NCI-H526 treated with DMSO at 0.1 percent for 48 hours (cell line): ENCODE results near the gene SLC15A1.

ENCODE experiments used
- DNase-seq: peaks from one replicate; lab custom pipeline; 2025; lab: John Stamatoyannopoulos, UW

The SLC15A1 gene, protein sequence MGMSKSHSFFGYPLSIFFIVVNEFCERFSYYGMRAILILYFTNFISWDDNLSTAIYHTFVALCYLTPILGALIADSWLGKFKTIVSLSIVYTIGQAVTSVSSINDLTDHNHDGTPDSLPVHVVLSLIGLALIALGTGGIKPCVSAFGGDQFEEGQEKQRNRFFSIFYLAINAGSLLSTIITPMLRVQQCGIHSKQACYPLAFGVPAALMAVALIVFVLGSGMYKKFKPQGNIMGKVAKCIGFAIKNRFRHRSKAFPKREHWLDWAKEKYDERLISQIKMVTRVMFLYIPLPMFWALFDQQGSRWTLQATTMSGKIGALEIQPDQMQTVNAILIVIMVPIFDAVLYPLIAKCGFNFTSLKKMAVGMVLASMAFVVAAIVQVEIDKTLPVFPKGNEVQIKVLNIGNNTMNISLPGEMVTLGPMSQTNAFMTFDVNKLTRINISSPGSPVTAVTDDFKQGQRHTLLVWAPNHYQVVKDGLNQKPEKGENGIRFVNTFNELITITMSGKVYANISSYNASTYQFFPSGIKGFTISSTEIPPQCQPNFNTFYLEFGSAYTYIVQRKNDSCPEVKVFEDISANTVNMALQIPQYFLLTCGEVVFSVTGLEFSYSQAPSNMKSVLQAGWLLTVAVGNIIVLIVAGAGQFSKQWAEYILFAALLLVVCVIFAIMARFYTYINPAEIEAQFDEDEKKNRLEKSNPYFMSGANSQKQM

DNA sequence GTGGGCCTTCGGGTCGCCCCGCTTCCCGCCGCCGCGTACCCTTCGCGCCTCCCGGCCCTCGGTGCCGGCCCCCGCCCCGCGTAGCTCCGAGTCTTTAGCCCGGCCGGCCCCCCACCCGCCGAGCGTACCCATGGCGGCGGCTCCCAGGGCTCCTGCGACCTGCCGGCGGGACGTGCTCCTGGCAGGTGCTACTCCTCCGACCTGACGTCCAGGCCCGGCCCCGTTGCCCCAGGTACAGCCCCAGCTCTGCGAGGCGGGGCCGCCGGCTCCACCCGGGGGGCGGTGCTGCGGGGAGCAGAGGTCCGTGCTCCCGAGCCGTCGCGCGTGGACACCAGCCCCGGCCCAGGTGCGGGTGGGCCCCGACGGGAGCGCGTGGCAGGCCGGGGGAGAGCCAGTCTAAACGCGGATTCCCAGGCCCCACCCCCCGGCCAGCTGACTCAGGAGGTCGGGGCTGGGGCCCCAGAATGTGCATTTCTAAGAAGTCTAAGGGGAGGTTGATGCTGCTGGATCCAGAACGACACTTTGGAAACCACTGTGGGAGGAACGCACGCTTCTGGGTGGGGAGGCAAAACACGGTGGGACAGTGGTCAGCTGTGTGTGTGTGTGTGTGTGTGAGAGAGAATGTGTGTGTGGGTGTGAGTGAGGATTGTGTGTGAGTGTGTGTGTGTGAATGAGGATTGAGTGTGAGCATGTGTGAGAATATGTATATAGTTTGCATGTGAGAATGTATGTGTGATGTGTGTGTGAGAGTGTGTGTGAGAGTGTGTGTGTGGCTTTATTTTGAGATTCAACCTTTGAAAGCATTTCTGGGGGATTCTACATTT is at the start of gene SLC15A1:
Gene SLC15A1, minus strand, starts transcription at position 206 of the 824 bp plus-strand sequence. Its CDS starts 74 bp downstream, at position 132.
- no peak for DNase-seq

GRCh38 chr13:98801626-98802418 is 49.4 kb upstream of the SLC15A1 start:
- DNase-seq: no peak

DNA sequence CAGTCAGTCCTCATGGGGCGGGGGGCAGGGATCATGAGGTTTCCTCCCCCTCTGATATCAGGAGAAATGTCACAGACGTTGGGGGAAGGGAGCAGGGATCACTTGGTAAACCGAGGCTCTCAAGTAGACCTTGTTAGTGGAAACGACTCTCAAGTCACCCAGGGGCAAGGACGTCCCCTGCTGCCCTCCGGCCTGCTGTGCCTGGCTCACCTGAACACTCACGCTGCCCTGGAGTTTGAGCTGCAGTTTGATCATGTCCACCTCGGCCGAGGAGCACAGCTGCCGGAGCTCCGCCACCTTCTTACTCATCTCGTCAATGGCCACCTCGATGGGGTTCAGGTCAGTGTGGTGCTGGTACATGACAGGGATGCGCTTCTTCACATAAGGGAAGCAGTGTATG is 47.6 kb upstream of the SLC15A1 start:
- DNase-seq: no peak

DNA sequence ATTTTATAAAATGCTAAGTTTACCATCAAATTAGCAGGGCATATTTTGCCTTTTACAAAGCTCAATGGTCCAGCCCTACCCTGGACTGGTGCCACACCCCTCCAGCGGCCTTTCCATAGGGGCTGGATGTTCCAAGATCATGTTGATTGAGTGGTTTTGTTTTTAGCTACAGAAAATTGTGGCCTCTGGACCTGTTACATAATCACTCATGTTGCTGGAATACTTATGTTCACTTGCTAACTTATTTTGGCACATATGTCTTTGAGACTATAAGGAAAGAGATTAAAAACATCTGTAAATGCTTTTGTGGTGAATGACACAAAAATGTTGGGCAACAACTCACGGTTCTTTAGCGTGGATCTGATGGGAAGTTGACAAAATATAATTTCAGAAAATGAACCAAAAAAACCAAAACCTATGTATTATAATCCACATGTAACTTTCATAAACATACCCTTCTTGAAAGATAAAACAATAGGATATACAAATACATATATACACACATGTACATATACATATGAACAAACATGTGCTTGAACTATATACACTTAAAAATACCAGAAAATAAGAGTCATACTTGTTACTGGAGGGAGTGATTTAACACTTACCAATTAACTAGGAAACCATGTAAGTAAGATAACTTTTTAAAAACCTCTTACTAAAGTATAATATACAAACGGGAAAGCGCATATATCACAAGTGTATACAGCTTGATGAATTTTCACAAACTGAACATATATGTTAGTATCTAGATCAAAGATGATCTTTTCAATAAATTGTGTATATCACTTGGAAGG is 46.6 kb upstream of the SLC15A1 start:
- DNase-seq: no peak

GRCh38 chr13:98797456-98797855 is 45.0 kb upstream of the SLC15A1 start:
- DNase-seq: no peak

GRCh38 chr13:98796798-98797197 is 44.3 kb upstream of the SLC15A1 start:
- DNase-seq: no peak

DNA sequence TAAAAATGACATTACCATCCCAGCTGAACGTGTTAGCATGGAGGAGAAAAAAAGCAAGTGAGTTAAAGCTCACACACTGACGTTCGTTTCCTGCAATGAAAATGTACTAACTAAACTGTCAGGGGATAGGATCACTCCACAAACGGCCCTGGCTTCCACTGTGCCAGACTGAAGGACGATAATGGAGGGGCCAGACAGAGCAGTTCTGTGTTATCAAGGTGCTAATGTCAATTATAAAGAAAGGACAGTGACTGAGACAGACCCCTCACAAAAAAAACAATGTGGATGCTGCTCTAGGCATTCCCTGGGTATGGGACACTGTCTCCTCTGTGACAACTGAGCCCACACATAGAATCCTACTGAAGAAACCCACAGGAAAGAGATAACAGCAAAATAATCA is 43.7 kb upstream of the SLC15A1 start:
- DNase-seq: no peak

DNA sequence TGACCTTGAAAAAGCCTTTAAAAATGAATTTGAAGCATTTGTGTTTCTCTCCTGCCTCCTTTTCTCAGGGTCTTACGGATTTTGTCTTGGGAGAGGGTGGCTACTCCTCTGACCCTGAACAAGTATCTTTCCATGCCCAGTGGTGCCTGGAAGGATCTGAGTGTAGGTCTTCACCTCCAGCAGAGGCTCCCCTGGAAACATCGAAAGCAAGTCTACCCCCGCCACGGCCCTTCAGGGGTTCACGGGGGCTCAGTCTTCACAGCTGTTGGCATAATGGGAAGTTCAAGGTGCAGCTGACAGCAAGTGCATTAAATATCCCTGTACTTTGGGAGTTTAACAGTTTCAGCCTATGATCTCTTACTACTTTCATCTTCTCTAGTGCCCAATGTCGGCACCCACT is 42.7 kb upstream of the SLC15A1 start:
- DNase-seq: no peak

DNA sequence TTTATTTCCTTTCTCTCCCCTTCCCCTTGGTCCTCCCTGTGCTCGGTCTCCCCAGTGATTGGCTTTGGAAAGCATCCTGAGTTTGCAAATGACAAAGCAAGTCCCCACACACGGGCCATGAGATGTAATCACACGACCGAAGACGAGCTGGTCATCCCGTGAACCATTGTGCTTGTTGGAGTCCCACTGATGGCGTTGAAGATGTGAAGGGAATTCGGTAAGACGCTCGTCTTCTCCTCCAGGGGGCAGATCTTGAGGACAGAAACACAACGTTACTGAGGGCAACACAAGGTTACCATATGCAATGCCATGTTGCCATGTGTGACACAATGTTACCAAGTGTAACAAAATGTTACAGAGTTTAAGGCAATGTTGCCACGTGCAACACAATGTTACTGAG is 42.0 kb upstream of the SLC15A1 start:
- DNase-seq: no peak

DNA sequence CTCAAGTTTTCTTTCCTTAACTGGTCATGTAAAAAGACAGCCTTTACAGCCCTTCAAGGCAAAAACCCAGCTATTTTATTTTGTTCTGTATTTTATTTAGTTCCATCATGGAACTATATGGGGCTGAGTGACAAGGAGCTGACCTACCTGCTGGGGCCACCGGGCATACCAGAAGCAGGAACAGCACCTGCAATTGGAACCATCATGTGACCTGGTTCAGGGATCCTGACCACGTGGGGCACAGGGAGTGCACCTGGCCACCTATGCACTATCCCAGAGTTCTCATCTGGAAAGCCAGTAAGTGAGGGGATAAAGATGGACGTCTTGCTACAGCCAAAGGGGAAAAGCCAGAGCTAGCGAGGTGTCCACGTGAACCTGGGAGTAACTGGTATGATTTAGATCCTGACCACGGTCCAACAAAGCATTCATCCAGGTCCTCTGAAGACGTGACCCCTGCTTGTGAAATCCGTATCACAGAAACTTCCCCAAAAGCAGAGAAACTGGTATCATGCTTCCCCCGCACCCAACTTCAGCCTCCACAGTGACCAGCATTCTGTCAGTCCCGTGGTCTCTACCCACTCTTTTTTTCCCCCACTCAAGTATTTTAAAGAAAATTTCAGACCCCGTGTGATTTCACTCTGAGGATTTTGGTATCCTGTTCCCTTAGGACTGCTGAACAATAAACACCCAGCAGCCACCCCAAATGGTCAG is 40.5 kb upstream of the SLC15A1 start:
- DNase-seq: no peak

GRCh38 chr13:98792321-98792720 is 39.8 kb upstream of the SLC15A1 start:
- no peak for DNase-seq

GRCh38 chr13:98791611-98792010 is 39.1 kb upstream of the SLC15A1 start:
- no peak for DNase-seq

- no peak for DNase-seq
Measured at GRCh38 chr13:98787996-98788395, 35.5 kb upstream of the SLC15A1 start.

GRCh38 chr13:98787173-98787572 is 34.7 kb upstream of the SLC15A1 start:
- DNase-seq: no peak

- DNase-seq: no peak
Measured at GRCh38 chr13:98786023-98786422, 33.6 kb upstream of the SLC15A1 start.

DNA sequence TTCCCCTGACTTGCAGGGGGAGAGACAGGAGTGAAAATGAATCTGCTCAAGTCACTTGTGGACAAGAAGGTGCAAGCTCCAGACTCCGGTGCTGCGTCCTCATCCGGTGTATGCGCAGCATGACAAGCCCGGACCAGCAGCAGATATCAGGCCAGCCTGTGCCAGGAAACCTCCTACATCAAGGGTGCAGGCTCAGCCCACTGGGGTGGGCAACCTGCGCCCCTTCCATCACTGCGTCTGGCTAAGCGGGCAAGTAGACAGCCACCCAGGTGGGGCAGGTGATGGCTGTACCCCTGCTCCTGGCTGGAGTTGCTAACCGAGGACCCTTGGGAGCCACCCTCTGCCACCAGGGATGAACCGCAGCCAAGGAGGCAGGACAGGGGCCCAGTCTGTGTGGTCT is 32.9 kb upstream of the SLC15A1 start:
- no peak for DNase-seq

DNA sequence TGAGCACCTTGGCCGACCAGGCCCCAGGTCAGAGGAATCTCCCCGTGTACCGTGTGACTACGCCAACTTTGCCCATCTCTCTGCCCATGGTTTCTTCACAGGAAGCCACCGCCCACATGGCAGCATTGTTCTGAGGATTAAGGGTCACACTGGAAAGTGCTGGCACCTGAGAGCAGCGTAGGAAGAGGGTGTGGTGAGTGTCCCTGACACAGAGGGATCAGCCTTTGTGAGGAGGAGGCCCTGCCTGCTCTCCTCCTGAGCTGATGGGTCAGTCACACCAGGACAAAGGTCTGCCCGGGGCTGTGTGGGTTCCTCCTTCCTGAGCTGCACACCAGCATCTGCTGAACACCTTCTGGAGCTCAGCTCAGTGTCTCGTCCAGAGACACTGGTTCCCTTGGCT is 32.2 kb upstream of the SLC15A1 start:
- DNase-seq: no peak

DNA sequence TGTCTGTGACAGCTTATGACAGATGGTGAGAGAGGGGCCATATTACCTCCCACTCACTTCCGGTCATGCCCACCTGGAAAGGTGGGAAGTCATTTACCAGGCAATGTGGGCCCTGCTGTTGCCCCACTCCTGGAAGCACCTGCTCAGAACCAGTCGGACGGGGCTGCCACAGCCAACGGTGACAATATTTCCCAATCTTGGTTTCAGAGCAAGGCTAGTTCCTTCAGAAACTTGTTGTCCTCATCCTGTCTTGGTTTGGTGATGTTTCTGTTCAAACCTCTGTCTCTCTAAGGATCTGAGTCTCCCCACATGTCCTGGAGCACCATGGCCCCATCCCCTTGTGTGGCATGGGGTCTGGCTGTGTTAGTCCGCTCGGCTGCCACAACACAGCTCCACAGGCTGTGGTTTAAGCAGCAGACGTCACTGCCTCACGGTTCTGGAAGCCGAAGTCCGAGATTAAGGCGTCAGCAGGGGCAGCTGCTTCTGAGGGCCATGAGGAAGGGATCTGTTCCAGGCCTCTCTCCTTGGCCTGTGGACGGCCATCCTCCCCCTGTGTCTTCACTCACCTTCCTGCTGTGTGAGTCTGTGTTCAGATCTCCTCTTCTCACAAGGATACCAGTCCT is 31.5 kb upstream of the SLC15A1 start:
- DNase-seq: no peak

DNA sequence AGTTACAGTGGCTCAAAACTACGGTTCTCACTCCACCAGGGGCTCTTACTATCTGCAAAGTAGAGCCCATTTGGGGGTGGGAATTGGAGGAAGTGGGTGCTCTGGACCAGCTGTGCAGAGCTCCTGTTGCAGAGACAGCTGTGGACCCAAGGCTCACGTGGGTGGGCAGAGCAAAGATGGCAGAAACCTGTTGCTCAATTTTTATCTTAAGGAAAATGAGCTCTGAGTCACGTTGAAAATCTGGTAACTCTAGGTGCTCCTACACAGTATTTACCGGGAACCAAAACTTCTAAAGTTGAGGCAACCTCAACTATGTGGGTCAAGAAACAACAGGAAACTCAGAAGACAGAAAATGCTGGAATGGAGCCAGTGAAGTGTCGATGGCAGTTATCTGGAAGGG is 30.2 kb upstream of the SLC15A1 start:
- no peak for DNase-seq

- no peak for DNase-seq
Measured at GRCh38 chr13:98781905-98782304, 29.4 kb upstream of the SLC15A1 start.
